Esophagus muscularis mucosa (tissue), 3 donors: Measurements from ENCODE around the gene BAG3.

ENCODE experiments used
- POLR2A ChIP-seq: fragments of 450-650 bp; IDR thresholded peaks from one replicate; pipeline ENCODE4 v1.6.1; 2017; ENCODE audit warnings: antibody characterized with exemption, moderate library complexity, mild to moderate bottlenecking, low read depth
- POLR2AphosphoS5 ChIP-seq, 2 donors: sonication (generic); formaldehyde crosslinking; IDR thresholded peaks; one replicate each; pipeline ENCODE4 v1.6.1; 2017; ENCODE audit warnings: antibody characterized with exemption in 2 of 2
- TF ChIP-seq, protein P1 (sequence below), 3 experiments: fragments of 200-600 bp in 2 of 3; fragments of 450-650 bp in 1 of 3; sonication (generic) in 2 of 3; IDR thresholded peaks; one replicate each; pipeline ENCODE4 v1.5.1; 2017 to 2019; ENCODE audit warnings: antibody characterized with exemption in 3 of 3, mild to moderate bottlenecking in 2 of 3, moderate library complexity in 1 of 3

DNA sequence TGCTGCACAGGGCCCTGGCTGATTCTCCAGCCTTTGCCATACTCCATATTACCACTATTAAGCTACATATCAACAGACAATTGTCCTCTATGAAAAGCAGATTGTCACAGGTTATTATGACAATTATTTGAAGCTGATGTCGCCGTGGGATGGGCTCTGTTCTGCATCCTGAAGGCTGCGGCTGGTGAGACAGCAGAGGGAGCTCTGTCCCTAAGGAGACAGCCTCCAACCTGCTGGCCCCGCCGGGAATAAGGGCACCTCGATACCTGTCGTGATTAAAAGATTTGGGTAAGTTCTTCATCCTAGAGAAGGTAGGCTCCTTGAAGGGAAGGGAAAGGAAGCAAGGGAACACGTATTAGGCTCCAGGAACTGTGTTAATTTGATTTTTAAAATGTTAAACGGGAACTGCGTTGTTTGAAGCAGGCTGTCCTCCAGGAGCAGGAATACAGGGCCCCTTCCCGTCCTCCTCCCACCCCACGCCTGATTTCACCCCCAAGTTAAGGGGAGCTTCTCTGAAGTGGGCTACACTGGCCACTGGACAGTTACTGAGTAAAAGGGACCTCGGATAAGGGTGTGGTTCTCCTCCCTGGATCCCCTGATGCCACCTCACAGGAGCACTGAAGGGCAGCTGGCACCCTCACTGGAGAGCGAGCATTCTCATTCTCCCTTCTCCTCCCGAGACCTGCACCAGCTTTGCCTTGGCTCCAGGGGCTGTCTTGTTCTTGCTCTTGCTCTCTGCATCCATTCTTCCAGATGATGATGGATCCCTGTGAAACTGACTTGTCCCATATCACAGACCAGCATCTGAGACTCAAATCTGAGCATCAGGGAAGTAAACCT is 42.6 kb upstream of the BAG3 start:
- TF ChIP-seq, protein P1, sequence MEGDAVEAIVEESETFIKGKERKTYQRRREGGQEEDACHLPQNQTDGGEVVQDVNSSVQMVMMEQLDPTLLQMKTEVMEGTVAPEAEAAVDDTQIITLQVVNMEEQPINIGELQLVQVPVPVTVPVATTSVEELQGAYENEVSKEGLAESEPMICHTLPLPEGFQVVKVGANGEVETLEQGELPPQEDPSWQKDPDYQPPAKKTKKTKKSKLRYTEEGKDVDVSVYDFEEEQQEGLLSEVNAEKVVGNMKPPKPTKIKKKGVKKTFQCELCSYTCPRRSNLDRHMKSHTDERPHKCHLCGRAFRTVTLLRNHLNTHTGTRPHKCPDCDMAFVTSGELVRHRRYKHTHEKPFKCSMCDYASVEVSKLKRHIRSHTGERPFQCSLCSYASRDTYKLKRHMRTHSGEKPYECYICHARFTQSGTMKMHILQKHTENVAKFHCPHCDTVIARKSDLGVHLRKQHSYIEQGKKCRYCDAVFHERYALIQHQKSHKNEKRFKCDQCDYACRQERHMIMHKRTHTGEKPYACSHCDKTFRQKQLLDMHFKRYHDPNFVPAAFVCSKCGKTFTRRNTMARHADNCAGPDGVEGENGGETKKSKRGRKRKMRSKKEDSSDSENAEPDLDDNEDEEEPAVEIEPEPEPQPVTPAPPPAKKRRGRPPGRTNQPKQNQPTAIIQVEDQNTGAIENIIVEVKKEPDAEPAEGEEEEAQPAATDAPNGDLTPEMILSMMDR (IDR thresholded peaks at IDR 0.05), result peak; percentile 76 to 77 (median 76)
- TF ChIP-seq POLR2A (no peak), POLR2AphosphoS5 (IDR thresholded peaks at IDR 0.05) (peak; percentile 19 to 29)
